HG03521 (cell line): ENCODE data around the gene MAPK8.

Experiments
- ATAC-seq: cut with Tn5 transposase; IDR thresholded peaks from one replicate; pipeline ENCODE4 v1.9.1; 2021; ENCODE audit warnings: mild to moderate bottlenecking, moderate library complexity; ENCODE audit not compliant: unreplicated experiment

Gene MAPK8

GRCh38 chr10:48447356-48448215 lies 141.1 kb downstream of the MAPK8 start:
- no peak for ATAC-seq

- no peak for ATAC-seq
Measured at GRCh38 chr10:48448796-48449195, 142.3 kb downstream of the MAPK8 start.

- no peak for ATAC-seq
Measured at GRCh38 chr10:48449501-48450232, 143.2 kb downstream of the MAPK8 start.

GRCh38 chr10:48450233-48450740 lies 143.8 kb downstream of the MAPK8 start:
- no peak for ATAC-seq

DNA sequence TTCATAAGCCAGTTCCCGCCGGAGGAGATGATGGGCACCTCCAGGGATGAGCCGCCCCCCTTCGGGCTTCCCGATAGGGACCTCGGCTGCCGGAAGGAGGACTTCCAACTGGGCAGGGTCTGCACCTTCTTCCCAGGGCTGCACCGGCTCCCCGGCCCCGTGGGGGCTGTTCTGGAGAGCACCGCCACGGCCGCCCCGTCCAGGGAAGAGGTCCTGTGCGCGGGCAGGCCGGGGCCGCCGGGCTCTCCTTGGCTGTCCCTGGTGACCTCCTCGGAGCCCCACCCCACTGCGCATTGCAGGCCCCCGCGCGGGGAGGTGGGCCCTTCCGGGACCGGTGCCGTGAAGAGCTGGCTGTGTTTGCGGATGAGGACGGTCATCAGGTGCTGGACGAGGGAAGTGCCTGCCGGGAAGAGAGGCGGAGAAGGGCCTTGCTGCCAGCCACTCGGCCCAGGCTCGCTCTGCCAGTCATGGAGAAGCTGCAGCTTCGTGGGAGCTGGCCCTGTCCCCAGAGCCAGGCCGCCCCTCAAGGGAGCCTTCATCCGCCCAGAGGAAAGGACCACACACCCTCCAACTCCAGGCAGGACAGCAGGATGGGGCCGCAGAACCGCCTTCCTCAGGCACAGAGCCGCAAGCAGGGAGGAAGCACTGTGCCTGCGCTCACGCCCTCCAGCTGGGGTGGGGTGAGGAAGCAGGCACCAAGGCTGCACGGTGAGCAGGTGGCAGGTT lies 144.4 kb downstream of the MAPK8 start:
- ATAC-seq, result no peak

- no peak for ATAC-seq
Measured at GRCh38 chr10:48451969-48452878, 145.7 kb downstream of the MAPK8 start.

GRCh38 chr10:48452879-48453412 lies 146.5 kb downstream of the MAPK8 start:
- no peak for ATAC-seq

GRCh38 chr10:48453451-48454301 lies 147.2 kb downstream of the MAPK8 start:
- no peak for ATAC-seq

GRCh38 chr10:48454302-48455054 lies 148.0 kb downstream of the MAPK8 start:
- ATAC-seq, result no peak

DNA sequence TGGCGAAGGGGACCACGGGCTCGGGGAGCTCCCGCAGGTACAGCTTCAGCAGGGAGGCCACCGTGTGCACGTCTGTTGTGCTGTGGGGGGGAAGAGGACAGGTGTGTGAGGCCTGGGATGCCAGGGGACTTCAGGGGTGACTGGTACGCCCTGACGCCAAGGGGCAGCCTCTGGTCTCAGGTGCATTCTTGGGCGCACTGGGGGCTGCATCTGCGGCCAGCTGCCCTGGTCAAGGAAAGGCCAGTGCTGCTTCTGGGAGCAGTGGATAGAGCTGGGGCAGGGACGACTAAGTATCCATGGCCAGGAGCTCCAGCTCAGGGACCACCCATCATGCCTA lies 148.5 kb downstream of the MAPK8 start:
- no peak for ATAC-seq

DNA sequence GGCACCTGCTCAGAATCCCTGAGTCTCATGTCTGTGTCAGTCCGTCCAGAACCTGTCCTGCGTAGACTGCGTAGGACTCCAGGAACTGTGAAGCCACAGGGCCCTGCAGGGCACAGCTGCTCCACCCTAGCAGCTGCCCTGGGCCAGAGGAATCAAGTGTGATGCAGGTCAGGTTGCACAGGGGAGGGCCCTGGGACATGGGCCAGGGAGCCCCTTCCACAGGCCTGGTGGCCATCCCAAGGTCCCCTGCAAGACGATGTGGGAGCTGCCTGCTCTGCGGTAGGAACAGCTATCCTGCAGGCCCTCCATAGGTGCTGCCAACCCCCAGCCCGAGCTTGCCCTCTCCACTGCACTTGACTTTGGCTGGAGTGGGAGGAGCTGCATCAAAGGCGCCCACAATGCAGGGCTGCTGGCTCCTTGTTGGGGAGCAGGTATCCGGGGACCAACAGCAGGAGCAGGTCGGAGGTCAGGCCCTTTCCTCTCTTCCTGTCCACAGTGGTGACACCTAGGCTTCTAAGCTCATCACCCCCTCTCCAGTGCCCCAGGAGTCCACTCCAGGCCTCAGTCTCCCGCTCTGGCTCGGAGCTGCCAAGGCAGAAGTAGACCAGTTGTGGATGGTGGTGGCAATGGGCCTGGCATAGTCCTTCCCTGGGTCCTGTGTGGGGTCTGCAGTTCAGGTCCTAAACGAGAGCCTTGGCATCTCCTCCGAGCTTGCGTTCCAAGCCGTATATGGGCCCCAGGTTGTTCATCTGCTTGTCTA lies 149.1 kb downstream of the MAPK8 start:
- no peak for ATAC-seq

GRCh38 chr10:48456361-48456804 lies 149.9 kb downstream of the MAPK8 start:
- ATAC-seq, result no peak

DNA sequence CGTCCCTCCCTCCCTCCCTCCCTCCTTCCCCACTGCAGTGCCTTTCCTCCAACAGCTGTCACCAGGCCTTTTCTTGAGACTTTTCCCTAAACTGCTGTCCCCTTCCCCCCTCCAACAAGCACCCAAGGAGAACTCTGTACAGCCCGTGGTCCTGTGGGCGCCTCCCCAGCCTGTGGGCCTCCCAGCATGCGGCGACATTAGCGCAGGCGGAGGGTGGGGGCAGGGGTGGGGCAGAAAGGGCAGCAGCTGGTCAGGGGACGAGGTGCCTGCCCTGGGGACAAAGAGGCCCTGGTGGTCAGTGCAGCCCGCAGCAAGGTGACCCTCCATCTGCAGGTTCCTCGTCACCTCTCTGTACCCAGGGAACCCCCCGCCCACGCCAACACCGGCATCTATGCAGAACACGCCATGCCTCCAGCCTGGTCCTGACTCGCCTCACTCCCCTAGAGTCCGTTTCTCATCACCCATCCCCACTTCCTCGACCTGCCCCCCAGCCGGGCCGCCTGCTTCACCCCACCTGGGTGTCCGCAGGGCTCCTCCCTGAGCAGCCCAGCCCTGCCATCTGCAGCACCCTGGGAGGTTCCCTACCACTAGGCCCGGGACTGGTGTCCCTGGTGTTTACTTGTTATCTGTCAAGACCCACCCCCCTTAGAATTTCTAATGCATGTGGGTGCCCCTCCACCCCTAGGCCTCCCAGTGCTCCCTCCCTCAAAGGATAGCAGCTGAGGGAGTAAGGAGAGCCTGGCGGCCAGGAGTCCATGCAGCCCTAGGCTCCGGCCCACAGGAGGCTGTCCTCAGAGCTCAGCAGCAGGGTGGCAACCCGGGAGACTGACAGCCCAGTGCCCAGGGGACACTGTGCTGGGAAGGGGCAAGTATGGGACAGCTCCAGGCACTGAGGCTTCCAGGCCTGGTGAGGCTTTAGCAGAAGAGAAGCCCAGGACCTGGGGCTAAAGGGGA lies 150.6 kb downstream of the MAPK8 start:
- ATAC-seq, result no peak

GRCh38 chr10:48457949-48458661 lies 151.6 kb downstream of the MAPK8 start:
- no peak for ATAC-seq

- ATAC-seq, result no peak
Measured at GRCh38 chr10:48458662-48459048, 152.2 kb downstream of the MAPK8 start.
